Adrenal gland (tissue), 5 donors: ENCODE measurements around the gene NMU.
"Not testable (repeated sequence)": the region's sequence is repeated elsewhere in the genome, so short reads cannot be mapped to it uniquely, and the experiment has no call there.

ENCODE experiments used
- POLR2A ChIP-seq, 2 donors: fragments of 450-650 bp; IDR thresholded peaks; one replicate each; pipeline ENCODE4 v1.6.1; 2017; ENCODE audit warnings: antibody characterized with exemption in 2 of 2, mild to moderate bottlenecking in 2 of 2, moderate library complexity in 1 of 2
- TF ChIP-seq, protein P1 (sequence below), 6 experiments: fragments of 450-650 bp in 4 of 6; fragments of 200-600 bp in 2 of 6; sonication (generic) in 1 of 6; IDR thresholded peaks; 1 replicate in 5 of 6; 2 replicates in 1 of 6; pipeline versions ENCODE4 v1.5.1 to v1.8.0; 2016 to 2021; ENCODE audit warnings: antibody characterized with exemption in 6 of 6, mild to moderate bottlenecking in 2 of 6, moderate library complexity in 1 of 6
- donor health status: DM: no; HTN: no; CAD: no.

DNA sequence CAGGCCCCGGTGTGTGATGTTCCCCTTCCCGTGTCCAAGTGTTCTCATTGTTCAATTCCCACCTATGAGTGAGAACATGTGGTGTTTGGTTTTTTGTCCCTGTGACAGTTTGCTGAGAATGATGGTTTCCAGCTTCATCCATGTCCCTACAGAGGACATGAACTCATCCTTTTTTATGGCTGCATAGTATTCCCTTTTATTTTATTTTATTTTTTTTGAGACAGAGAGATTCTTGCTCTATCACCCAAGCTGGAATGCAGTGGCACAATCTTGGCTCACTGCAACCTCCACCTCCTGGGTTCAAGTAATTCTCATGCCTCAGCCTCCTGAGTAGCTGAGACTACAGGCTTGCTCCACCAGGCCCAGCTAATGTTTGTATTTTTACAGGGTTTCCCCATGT lies 53.3 kb downstream of the NMU start:
- not testable (repeated sequence) for TF ChIP-seq POLR2A (IDR thresholded peaks at IDR 0.05)
- TF ChIP-seq, protein P1, sequence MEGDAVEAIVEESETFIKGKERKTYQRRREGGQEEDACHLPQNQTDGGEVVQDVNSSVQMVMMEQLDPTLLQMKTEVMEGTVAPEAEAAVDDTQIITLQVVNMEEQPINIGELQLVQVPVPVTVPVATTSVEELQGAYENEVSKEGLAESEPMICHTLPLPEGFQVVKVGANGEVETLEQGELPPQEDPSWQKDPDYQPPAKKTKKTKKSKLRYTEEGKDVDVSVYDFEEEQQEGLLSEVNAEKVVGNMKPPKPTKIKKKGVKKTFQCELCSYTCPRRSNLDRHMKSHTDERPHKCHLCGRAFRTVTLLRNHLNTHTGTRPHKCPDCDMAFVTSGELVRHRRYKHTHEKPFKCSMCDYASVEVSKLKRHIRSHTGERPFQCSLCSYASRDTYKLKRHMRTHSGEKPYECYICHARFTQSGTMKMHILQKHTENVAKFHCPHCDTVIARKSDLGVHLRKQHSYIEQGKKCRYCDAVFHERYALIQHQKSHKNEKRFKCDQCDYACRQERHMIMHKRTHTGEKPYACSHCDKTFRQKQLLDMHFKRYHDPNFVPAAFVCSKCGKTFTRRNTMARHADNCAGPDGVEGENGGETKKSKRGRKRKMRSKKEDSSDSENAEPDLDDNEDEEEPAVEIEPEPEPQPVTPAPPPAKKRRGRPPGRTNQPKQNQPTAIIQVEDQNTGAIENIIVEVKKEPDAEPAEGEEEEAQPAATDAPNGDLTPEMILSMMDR (IDR thresholded peaks at IDR 0.05), result not testable (repeated sequence)
